Panc1 (cell line): ENCODE measurements around the gene SCN8A.

Experiments used
- POLR2AphosphoS5 ChIP-seq: IDR thresholded peaks from 2 replicates; pipeline ENCODE4 v1.6.1; 2012; ENCODE audit warnings: mild to moderate bottlenecking, low read depth, low read length, moderate library complexity
- TCF7L2 ChIP-seq: IDR thresholded peaks from 2 replicates; pipeline ENCODE4 v1.6.1; 2011; ENCODE audit warnings: mild to moderate bottlenecking, low read depth, low read length, inconsistent platforms
- TF ChIP-seq, protein P1 (sequence below): fragments of 450-650 bp; IDR thresholded peaks from 2 replicates; pipeline ENCODE4 v1.5.1; 2017; ENCODE audit warnings: mild to moderate bottlenecking

- TF ChIP-seq TCF7L2 (no peak), POLR2AphosphoS5 (no peak)
- TF ChIP-seq, protein P1, sequence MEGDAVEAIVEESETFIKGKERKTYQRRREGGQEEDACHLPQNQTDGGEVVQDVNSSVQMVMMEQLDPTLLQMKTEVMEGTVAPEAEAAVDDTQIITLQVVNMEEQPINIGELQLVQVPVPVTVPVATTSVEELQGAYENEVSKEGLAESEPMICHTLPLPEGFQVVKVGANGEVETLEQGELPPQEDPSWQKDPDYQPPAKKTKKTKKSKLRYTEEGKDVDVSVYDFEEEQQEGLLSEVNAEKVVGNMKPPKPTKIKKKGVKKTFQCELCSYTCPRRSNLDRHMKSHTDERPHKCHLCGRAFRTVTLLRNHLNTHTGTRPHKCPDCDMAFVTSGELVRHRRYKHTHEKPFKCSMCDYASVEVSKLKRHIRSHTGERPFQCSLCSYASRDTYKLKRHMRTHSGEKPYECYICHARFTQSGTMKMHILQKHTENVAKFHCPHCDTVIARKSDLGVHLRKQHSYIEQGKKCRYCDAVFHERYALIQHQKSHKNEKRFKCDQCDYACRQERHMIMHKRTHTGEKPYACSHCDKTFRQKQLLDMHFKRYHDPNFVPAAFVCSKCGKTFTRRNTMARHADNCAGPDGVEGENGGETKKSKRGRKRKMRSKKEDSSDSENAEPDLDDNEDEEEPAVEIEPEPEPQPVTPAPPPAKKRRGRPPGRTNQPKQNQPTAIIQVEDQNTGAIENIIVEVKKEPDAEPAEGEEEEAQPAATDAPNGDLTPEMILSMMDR = no peak
These were observed 259.9 kb downstream of the SCN8A start for GRCh38 chr12:51850965-51851299.
